HFFc6 (cell line): ENCODE measurements around the gene C1orf21. TPM values are rescaled to one million over a fixed set of nuclear protein-coding genes. Genes with fewer than 3 reads are reported as not detected.

ENCODE experiments used
- DNase-seq: peaks from one replicate; pipeline ENCODE4 v3.0.0-alpha.2; 2018
- H3K27ac Mint-ChIP-seq: 2 replicates; pipeline ENCODE4 v1.8.0; 2020; ENCODE audit warnings: mild to moderate bottlenecking, mixed read lengths
- H3K27me3 Mint-ChIP-seq: 2 replicates; pipeline ENCODE4 v1.8.0; 2021; ENCODE audit warnings: mild to moderate bottlenecking, moderate library complexity, mixed read lengths; ENCODE audit not compliant: insufficient read depth
- H3K36me3 Mint-ChIP-seq: 2 replicates; pipeline ENCODE4 v1.8.0; 2021; ENCODE audit warnings: low read depth, mixed read lengths
- H3K4me1 Mint-ChIP-seq: 2 replicates; pipeline ENCODE4 v1.8.0; 2020; ENCODE audit warnings: low read depth, mixed read lengths
- H3K4me3 Mint-ChIP-seq: 2 replicates; pipeline ENCODE4 v1.8.0; 2020; ENCODE audit warnings: mild to moderate bottlenecking, moderate library complexity, mixed read lengths
- H3K9me3 Mint-ChIP-seq: 2 replicates; pipeline ENCODE4 v1.8.0; 2020; ENCODE audit warnings: mild to moderate bottlenecking, mixed read lengths
- CTCF ChIP-seq: fragments of 200-600 bp; sonication (generic); IDR thresholded peaks from 2 replicates; pipeline ENCODE4 v1.5.0; 2021; ENCODE audit warnings: antibody characterized with exemption, mild to moderate bottlenecking
- total RNA-seq, 6 experiments: library from RNA; stranded (reverse); fragmentation: NEBNext Ultra II Directional; extraction: Animal tissue kit (Norgen Biotek cat#: 25700); gene quantifications; 2 replicates in 1 of 6; 3 replicates in 5 of 6; pipeline ENCODE4 v1.2.3, GENCODE V29; 2021

Gene C1orf21
- total RNA-seq, 6 experiments from 2014 or later = 4.0 to 10.2 (median 8.5) TPM

- Mint-ChIP-seq H3K4me3 (no peak overlapping the region), H3K27me3 (no peaks in the 10 kb centered on the region), H3K36me3 (no peaks in the 10 kb centered on the region), H3K4me1 (peaks cover 7% of the 10 kb centered on the region), H3K9me3 (no peaks in the 10 kb centered on the region), H3K27ac (no peak overlapping the region)
- DNase-seq = no peak
- no peak for TF ChIP-seq CTCF
Measured at GRCh38 chr1:184559117-184559713, 172.4 kb downstream of the C1orf21 start.

DNA sequence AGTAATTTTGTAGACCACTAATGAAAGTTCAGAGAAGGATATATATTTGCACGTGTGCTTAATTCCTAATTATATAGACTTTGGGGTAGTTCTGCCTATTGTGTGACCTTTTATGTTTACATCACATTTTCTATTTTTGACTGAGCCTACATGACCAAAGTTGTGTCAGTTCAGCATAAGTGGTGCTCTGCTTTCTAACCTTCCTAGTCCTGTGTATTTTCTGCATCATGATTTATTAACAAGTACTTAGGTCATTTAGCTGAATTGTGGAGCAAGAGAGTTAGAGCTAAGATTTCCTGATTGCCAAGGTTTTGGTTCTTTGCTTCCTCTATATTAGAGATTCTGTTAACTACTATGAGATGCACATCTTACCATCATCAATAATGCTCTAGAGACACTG, 176.0 kb downstream of the C1orf21 start:
- H3K27ac Mint-ChIP-seq = no peak overlapping the region
- no peaks in the 10 kb centered on the region for H3K27me3 Mint-ChIP-seq
- no peak for TF ChIP-seq CTCF
- no peaks in the 10 kb centered on the region for H3K36me3 Mint-ChIP-seq
- no peak for DNase-seq
- peaks cover 19% of the 10 kb centered on the region for H3K4me1 Mint-ChIP-seq
- H3K9me3 Mint-ChIP-seq = no peaks in the 10 kb centered on the region
- no peak overlapping the region for H3K4me3 Mint-ChIP-seq

- Mint-ChIP-seq H3K27ac (no peak overlapping the region), H3K4me3 (no peak overlapping the region), H3K36me3 (no peaks in the 10 kb centered on the region), H3K4me1 (peaks cover 22% of the 10 kb centered on the region), H3K9me3 (no peaks in the 10 kb centered on the region), H3K27me3 (no peaks in the 10 kb centered on the region)
- TF ChIP-seq CTCF = peak; percentile 80
- DNase-seq = peak; percentile 10
Measured at GRCh38 chr1:184563308-184563707, 176.5 kb downstream of the C1orf21 start.

DNA sequence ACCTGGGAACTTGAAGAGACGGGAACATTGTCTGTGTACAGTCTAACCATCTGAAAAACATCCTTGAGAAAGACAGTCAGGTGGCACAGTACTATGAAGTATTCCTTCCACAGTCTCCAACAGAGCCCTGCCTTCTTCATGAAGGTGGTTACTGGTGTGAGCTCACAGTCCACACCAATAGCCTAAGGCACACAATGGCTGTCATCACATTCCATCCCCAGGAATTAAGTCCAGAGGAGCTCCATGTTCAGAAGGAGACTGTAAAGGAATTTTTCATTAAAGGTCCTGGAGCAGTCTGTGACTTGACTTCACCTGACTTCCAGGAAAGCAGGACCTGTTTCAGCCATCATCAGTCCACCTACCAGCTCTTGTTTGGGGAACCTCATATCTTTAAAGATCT, 180.2 kb downstream of the C1orf21 start:
- H3K4me1 Mint-ChIP-seq = peaks cover 20% of the 10 kb centered on the region
- H3K36me3 Mint-ChIP-seq = no peaks in the 10 kb centered on the region
- no peak for TF ChIP-seq CTCF
- H3K27me3 Mint-ChIP-seq = peaks cover 3% of the 10 kb centered on the region
- no peak overlapping the region for H3K27ac Mint-ChIP-seq
- peak; percentile 20 for DNase-seq
- no peak overlapping the region for H3K4me3 Mint-ChIP-seq
- no peaks in the 10 kb centered on the region for H3K9me3 Mint-ChIP-seq

- TF ChIP-seq CTCF = no peak
- peaks cover 15% of the 10 kb centered on the region for H3K4me1 Mint-ChIP-seq
- H3K36me3 Mint-ChIP-seq = no peaks in the 10 kb centered on the region
- H3K27ac Mint-ChIP-seq = no peak overlapping the region; the same call in 1 of the 2 replicates
- no peak overlapping the region for H3K4me3 Mint-ChIP-seq
- H3K27me3 Mint-ChIP-seq = peaks cover 3% of the 10 kb centered on the region
- peak; percentile 20 for DNase-seq
- no peaks in the 10 kb centered on the region for H3K9me3 Mint-ChIP-seq
Measured at GRCh38 chr1:184567637-184568036, 180.8 kb downstream of the C1orf21 start.
